HG02759 (cell line): ENCODE results near the gene RBPJL.

Source experiments
- ATAC-seq: cut with Tn5 transposase; IDR thresholded peaks from one replicate; pipeline ENCODE4 v1.9.1; 2021; ENCODE audit warnings: mild to moderate bottlenecking, moderate library complexity; ENCODE audit not compliant: unreplicated experiment

The RBPJL gene, protein sequence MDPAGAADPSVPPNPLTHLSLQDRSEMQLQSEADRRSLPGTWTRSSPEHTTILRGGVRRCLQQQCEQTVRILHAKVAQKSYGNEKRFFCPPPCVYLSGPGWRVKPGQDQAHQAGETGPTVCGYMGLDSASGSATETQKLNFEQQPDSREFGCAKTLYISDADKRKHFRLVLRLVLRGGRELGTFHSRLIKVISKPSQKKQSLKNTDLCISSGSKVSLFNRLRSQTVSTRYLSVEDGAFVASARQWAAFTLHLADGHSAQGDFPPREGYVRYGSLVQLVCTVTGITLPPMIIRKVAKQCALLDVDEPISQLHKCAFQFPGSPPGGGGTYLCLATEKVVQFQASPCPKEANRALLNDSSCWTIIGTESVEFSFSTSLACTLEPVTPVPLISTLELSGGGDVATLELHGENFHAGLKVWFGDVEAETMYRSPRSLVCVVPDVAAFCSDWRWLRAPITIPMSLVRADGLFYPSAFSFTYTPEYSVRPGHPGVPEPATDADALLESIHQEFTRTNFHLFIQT

DNA sequence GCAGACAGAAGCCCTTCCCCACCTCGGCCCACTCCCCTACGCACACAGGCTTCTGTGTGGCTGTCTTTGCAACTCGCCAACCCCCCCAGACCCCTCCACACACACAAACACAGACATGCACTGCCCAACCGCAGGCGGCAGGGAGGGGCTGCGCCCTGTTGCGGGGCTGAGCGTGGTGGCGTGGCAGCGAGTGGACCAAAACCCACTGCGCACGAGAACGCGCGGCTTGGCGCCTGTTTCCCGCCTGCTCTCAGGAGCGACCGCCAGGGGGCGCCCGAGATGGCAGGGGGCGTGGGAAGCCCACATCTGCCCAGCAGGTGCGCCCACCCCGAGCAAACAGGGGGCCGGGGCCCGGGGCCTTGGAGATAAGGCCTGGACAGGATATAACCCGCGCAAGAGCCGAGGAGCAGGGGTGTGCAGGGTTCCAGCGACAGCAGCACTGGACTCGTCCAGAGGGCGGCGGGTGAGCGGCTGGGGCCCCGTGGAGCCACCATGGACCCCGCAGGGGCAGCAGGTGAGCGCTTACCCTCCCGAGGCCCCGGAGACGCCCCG, at the start of gene RBPJL:
RBPJL (plus strand) TSS at position 410 of the 552 bp plus-strand sequence; CDS start at position 493, 83 bp downstream.
- no peak for ATAC-seq

DNA sequence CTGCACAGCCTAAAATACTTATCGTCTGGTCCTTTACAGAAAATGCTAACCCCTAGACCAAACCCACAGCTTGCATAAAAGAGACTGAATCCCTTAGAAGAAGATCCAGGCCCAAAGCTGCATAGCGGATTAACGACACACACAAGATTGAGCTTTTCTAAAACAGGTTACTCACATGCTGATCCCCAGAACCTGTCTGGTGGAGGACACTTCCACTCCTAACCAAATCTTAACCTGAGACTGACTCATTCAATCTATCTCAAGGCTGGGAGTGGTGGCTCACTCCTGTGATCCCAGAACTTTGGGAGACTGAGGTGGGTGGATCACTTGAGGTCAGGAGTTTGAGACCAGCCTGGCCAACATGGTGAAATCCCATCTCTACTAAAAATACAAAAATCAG, 49.5 kb upstream of the RBPJL start:
- ATAC-seq, result no peak

DNA sequence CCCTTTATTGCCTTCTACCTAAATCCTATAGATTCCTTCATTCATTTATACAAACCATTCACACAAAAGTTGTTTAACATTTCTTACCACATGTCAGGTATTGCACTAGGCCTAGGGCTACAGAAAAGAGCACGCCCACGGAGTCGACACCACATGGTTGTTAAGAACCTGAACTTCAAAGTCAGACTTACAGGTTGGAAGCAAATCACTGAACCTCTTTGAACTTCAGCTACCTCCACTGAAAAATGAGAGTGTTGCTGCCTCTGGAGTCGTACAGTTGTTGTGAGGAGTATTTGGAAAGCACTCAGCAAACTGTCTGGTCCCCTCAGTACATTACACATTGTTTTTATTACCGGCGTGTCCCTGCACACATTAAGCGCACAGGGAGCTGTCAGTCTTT, 48.9 kb upstream of the RBPJL start:
- no peak for ATAC-seq

- no peak for ATAC-seq
Measured at GRCh38 chr20:45258259-45258658, 48.4 kb upstream of the RBPJL start.

- ATAC-seq, result no peak
Measured at GRCh38 chr20:45258664-45259063, 48.0 kb upstream of the RBPJL start.

- no peak for ATAC-seq
Measured at GRCh38 chr20:45263556-45264266, 42.9 kb upstream of the RBPJL start.

DNA sequence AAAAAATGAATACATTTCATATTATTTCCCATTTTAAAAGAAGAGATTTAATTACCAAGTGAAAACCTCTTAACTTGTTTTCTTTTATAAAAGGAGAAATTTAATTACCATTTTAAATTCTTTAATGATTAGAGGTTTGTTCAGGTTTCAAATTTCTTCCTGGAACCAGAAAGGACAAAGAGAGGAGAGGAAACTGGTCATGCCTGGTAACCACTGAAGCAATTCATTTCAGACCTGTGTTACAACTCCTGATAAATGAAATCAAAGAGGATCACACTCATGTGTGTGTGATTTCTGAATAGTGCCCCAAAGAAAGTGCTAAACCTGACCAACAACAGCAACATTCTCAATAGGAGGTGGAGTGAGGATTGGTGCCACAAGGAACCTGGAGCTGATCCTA, 39.7 kb upstream of the RBPJL start:
- ATAC-seq, result no peak

GRCh38 chr20:45268531-45268930, 38.1 kb upstream of the RBPJL start:
- ATAC-seq, result no peak

DNA sequence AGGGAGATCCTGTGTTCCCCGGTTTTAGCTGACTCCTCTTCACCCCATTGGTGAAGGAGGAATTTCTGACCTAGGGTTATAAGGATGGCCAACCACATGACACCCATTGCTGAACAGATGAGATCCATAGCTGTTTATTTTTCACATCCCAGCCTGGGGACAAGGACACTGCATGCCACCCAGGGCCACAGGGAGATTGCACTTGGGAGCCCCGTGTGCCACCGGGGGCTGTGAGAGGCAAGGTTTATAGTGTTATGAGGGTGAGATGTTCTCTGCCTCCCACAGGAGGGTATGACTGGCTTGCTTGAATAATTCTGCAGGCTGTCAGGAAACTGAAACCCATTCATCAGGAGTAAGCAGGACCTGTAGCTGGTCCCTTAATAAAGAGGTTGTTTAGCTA, 37.6 kb upstream of the RBPJL start:
- no peak for ATAC-seq

DNA sequence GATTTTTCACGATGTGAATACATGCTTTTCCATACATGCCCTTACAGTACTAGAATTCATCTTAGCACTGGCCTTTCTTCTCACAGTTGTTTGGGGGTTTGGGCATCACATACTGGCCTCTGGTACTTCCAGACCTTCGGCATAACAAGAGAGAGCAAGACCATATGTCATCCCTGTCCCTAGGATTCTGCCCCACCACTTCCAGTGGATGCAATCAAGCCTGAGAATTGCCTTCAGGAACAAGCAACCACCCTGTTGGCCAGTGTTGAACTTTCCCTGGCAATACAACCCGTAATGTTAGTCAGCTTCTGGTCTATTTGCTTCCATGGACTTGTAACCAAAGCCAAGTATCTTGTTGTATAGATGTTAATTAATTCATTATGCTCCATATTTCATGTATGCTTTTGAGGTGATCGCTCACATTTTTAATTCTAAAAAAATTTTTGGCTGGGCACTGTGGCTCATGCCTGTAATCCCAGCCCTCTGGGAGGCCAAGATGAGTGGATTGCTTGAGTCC, 36.8 kb upstream of the RBPJL start:
- no peak for ATAC-seq

- ATAC-seq, result no peak
Measured at GRCh38 chr20:45275338-45275737, 31.3 kb upstream of the RBPJL start.

DNA sequence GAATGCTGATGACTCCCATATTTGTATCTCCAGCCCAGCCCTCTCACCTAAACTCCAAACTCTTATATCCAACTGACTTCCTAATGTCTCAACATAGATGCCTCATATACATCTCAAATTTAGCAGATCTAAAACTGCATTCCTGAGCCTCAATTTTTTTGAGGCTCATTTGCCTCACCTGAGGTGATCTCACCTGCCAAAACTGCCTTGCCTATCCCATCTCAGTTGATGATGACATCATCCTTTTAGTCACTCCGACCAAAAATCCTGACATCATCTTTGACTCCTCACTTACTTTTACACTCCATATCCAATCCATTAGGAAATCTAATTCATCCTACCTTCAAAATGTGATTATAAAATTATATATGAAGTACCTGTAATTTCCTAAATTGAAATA, 26.6 kb upstream of the RBPJL start:
- no peak for ATAC-seq

- no peak for ATAC-seq
Measured at GRCh38 chr20:45282700-45283550, 23.7 kb upstream of the RBPJL start.

- ATAC-seq, result no peak
Measured at GRCh38 chr20:45283551-45284057, 23.0 kb upstream of the RBPJL start.

GRCh38 chr20:45288376-45288775, 18.3 kb upstream of the RBPJL start:
- no peak for ATAC-seq

DNA sequence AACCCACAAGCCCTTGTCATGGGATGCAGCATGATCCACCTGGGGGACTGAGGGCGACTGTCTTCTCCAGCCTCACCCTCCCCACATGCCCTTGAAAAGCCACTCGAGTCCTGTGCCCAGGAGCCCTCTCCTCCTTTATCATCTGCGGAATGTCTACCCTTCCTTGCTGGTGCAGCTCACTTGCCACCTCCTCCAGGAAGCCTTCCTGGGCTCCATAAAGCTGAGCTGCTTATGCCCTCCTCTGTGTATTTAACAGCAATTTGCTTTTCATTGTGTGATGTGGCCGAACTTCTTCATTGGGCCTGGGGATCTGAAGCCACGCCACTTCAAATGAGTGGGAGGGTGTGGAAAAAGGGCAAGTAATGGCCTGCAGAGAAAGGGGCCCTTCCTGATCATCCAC, 17.8 kb upstream of the RBPJL start:
- ATAC-seq, result no peak

GRCh38 chr20:45289942-45290676, 16.5 kb upstream of the RBPJL start:
- no peak for ATAC-seq

DNA sequence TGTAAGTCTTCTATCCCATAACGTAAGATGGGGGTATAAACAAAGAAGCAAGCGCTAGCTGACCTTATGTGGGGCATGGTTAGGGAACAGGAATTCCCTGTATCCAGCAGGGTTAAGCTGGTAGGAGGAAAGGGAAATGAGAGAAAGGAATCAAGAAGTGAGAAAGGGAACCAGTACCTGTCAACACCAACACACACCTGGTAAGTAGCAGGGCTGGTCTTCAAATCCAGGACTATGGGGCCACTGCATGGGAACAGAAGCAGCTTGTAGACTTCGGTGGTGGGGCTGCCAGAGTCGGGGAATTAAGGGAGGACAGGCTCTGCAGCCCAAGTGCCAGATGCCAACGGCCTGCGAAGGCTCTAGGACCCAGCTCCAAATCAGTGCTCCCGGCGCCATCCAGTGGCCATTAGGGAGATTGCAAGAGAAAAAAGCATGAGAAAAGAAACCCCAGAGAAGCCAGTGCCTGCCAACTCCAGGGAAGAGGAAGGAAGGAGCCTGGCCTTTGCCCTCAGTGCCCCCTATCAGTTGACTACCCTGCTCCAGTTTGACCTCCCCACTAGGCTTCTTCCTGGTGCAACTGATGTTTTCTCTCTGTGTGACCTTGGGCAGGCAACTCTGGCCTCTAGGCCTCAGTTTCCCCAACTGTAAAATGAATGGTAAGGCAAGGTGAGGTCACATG, 15.8 kb upstream of the RBPJL start:
- ATAC-seq, result no peak

DNA sequence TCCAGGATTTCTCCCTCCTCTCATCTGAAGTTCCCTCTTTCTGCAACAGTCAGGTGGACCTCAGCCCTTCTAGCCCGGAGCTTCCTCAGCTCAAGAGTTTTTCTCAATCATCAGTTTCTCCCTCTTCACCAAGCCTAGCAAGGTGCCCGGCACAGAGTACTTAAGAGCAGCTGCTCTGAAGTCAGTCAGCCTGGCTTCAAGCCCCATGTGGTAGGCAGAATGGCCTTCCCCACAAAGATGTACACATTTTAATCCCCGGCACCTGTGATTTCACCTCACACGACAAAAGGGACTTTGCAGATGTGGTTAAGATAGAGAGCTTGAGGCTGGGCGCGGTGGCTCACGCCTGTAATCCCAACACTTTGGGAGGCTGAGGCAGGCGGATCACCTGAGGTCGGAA, 15.1 kb upstream of the RBPJL start:
- ATAC-seq, result no peak
